Measurements from ENCODE around the gene MAD1L1. TPM values are rescaled to one million over a fixed set of nuclear protein-coding genes. Genes with fewer than 3 reads are reported as not detected.

The MAD1L1 gene
- total RNA-seq, 6 experiments from 2014 or later, result 15.1 to 37.4 (median 20.5) TPM

- Histone ChIP-seq H3K9me3 (no peaks in the 10 kb centered on the region), H3K27me3 (no peaks in the 10 kb centered on the region), H3K27ac (no peak overlapping the region), H3K4me3 (no peak overlapping the region), H3K4me1 (peaks cover 0 to 6% (median 0%) of the 10 kb centered on the region in 4 donors), H3K36me3 (no peaks in the 10 kb centered on the region)
- intact Hi-C loops (cut with DNase I), result no loop called here
- WGBS (ENCODE audit: insufficient coverage, low coverage, low lambda C conversion rate, missing lambda C conversion rate), result 42% methylated on average over 3 of the region's 4 CpGs
- TF ChIP-seq POLR2A (IDR thresholded peaks at IDR 0.05) (no peak), CTCF (IDR thresholded peaks at IDR 0.05) (no peak)
- ATAC-seq, result peak in 2 of 4 donors; percentile 25 to 53
- DNase-seq, result no peak
Observed at GRCh38 chr7:1802899-1803298, 429.8 kb downstream of the MAD1L1 start.

GRCh38 chr7:1800902-1801301 is 431.8 kb downstream of the MAD1L1 start:
- Histone ChIP-seq H3K36me3 (no peaks in the 10 kb centered on the region), H3K27me3 (no peaks in the 10 kb centered on the region), H3K4me3 (no peak overlapping the region), H3K27ac (no peak overlapping the region), H3K4me1 (peaks cover 0 to 6% (median 0%) of the 10 kb centered on the region in 4 donors), H3K9me3 (no peaks in the 10 kb centered on the region)
- WGBS (ENCODE audit: insufficient coverage, low coverage, low lambda C conversion rate, missing lambda C conversion rate), result 71% methylated on average over 8 of the region's 14 CpGs
- no peak for DNase-seq
- TF ChIP-seq CTCF (IDR thresholded peaks at IDR 0.05) (no peak), POLR2A (IDR thresholded peaks at IDR 0.05) (no peak)
- intact Hi-C loops (cut with DNase I), result no loop called here
- no peak for ATAC-seq

- Histone ChIP-seq H3K27me3 (no peaks in the 10 kb centered on the region), H3K9me3 (peaks cover 0 to 11% (median 0%) of the 10 kb centered on the region in 4 donors), H3K36me3 (no peaks in the 10 kb centered on the region), H3K27ac (no peak overlapping the region), H3K4me1 (no peaks in the 10 kb centered on the region), H3K4me3 (no peak overlapping the region)
- TF ChIP-seq POLR2A (IDR thresholded peaks at IDR 0.05), result no peak
- TF ChIP-seq CTCF (IDR thresholded peaks at IDR 0.05), result no peak
- 68% methylated on average over 3 of the region's 3 CpGs for WGBS (ENCODE audit: insufficient coverage, low coverage, low lambda C conversion rate, missing lambda C conversion rate)
- intact Hi-C loops (cut with DNase I), result no loop called here
- ATAC-seq, result no peak
- DNase-seq, result no peak
Observed at GRCh38 chr7:1798191-1798590, 434.6 kb downstream of the MAD1L1 start.

GRCh38 chr7:1794888-1795542 is 437.7 kb downstream of the MAD1L1 start:
- 19% methylated on average over 1 of the region's 1 CpG for WGBS (ENCODE audit: insufficient coverage, low coverage, low lambda C conversion rate, missing lambda C conversion rate)
- DNase-seq, result no peak
- TF ChIP-seq CTCF (IDR thresholded peaks at IDR 0.05) (peak in 3 of 4 donors; percentile 18 to 28 (median 26)), POLR2A (IDR thresholded peaks at IDR 0.05) (no peak)

More at GRCh38 chr7:1794888-1795542, 437.7 kb downstream of the MAD1L1 start:
- ATAC-seq, result peak in 1 of 4 donors; percentile 19
- intact Hi-C loops (cut with DNase I), result no loop called here
- H3K4me3 ChIP-seq, result no peak overlapping the region
- no peak overlapping the region for H3K27ac ChIP-seq
- H3K4me1 ChIP-seq, result no peaks in the 10 kb centered on the region
- H3K36me3 ChIP-seq, result no peaks in the 10 kb centered on the region
- H3K27me3 ChIP-seq, result no peaks in the 10 kb centered on the region
- peaks cover 0 to 11% (median 0%) of the 10 kb centered on the region in 4 donors for H3K9me3 ChIP-seq
